Psoas muscle (tissue), 8 donors: ENCODE data around the gene GATD1. TPM values are rescaled to one million over a fixed set of nuclear protein-coding genes. Genes with fewer than 3 reads are reported as not detected.
A peak's percentile ranks its signal among the peaks of the same experiment; 100 is the strongest.

Source experiments
- ATAC-seq, 4 donors: fragments of 200-7000 bp; cut with Tn5 transposase; one replicate each; pipeline ENCODE4 v1.9.1; 2020; ENCODE audit warnings: moderate library complexity in 3 of 4, mild to moderate bottlenecking in 2 of 4
- DNase-seq, 2 donors: peaks; one replicate each; pipeline ENCODE4 v3.0.0-alpha.2; 2020
- H3K27ac ChIP-seq: fragments of 200-600 bp; one replicate; pipeline ENCODE4 v1.8.0; 2022
- H3K27me3 ChIP-seq, 3 donors: fragments of 200-600 bp in 1 of 3; one replicate each; pipeline versions ENCODE4 v1.6.1 to v1.8.0; 2013 to 2022; ENCODE audit warnings: low read length in 2 of 3, mild to moderate bottlenecking in 2 of 3, moderate library complexity in 1 of 3; ENCODE audit not compliant: insufficient read depth in 3 of 3
- H3K36me3 ChIP-seq, 2 donors: fragments of 200-600 bp in 1 of 2; one replicate each; pipeline versions ENCODE4 v1.6.1 to v1.8.0; 2013 to 2022; ENCODE audit warnings: low read depth in 1 of 2, mild to moderate bottlenecking in 1 of 2, moderate library complexity in 1 of 2; ENCODE audit not compliant: insufficient read depth in 1 of 2
- H3K4me1 ChIP-seq: fragments of 200-600 bp; one replicate; pipeline ENCODE4 v1.8.0; 2022
- H3K4me3 ChIP-seq: fragments of 200-600 bp; one replicate; pipeline ENCODE4 v1.8.0; 2022; ENCODE audit warnings: mild to moderate bottlenecking
- H3K9me3 ChIP-seq: fragments of 200-600 bp; one replicate; pipeline ENCODE4 v1.8.0; 2022
- CTCF ChIP-seq: fragments of 200-600 bp; IDR thresholded peaks from one replicate; pipeline ENCODE4 v1.8.0; 2022; ENCODE audit warnings: antibody characterized with exemption
- WGBS, 3 donors: extraction: QIAGEN DNeasy Blood & Tissue Kit; methylation state at CpG; one replicate each; pipeline versions ENCODE4 v1.1.6 to v1.1.7; 2013; 5-methylcytosine and 5-hydroxymethylcytosine counted together
- intact Hi-C, 2 donors: fragments of 100-400 bp; cut with DNase I; formaldehyde crosslinking; loops; one replicate each; pipeline versions ENCODE4 v1.11.0 to v1.14.2; 2022
- polyA plus RNA-seq, 3 donors: library from polyadenylated mRNA; stranded (reverse); fragments of 200-250 nt; gene quantifications; one replicate each; pipeline ENCODE4 v1.2.3, GENCODE V29; 2013
- total RNA-seq, 4 donors: library from RNA; stranded (reverse); fragmentation: NEBNext Ultra II Directional in 2 of 4; extraction: Animal tissue kit (Norgen Biotek cat#: 25700) in 2 of 4; gene quantifications; one replicate each; pipeline versions ENCODE4 v1.2.1 to v1.2.4, GENCODE V29; 2021 to 2023
- donor health status: healthy with polysubstance abuse.
- donor health status: DM: no; HTN: no; CAD: no; lungs with moderate emphysema.
- donor health status: Bipolar disorder and iron deficiency.
- donor health status: healthy.
- donor health status: DM: yes; HTN: yes; CAD: no.
- donor health status: DM: no; HTN: no; CAD: no.
- donor health status: DM: no; HTN: no; CAD: no.
- donor health status: DM: yes; HTN: yes; CAD: no.

The GATD1 gene
- total and polyA plus RNA-seq, 7 donors, result 11.0 to 32.6 (median 20.9) TPM

DNA sequence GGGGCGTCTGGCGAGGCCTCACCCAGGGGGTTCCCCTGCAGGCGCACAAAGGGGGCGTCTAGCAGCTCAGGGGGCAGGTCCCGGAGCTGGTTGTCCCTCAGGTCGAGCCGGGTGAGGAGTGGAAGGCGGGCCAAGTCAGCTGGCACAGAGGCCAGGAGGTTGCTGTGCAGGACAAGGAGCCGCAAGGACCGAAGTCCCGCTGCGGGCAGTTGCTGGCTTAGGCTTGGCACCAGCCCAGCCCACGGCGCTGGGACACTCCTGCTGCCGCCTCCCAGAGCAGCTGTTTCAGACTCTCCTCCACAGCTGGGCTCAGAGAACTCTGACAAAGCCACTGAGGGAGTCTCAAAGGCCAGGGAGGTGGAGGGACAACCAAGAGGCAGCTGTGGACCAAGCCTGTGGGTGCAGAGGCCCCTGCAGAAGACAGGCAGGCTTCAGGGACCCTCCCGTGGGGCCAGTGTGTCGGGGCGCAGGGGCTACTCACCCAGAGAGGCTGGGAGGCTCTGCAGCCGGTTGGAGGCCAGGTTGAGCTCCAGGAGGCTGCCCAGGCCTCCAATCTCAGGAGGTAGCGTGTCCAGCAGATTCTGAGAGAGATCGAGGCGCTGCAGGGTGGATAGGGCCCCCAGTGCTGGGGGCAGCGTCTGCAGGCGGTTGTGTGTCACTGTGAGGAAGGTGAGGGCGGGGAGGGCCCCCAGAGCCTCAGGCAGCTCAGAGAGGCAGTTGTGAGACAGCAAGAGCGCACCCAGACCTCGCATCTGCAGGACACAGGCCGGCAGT is 25.6 kb upstream of the GATD1 start:
- no peak overlapping the region for H3K4me3 ChIP-seq
- DNase-seq, result no peak
- intact Hi-C loops, result no loop called here
- H3K27ac ChIP-seq, result no peak overlapping the region
- WGBS, 3 donors, result 77 to 84% (median 82%) methylated on average over 28 of the region's 28 CpGs
- H3K27me3 ChIP-seq, result no peaks in the 10 kb centered on the region
- peaks cover 21% of the 10 kb centered on the region for H3K4me1 ChIP-seq
- no peaks in the 10 kb centered on the region for H3K9me3 ChIP-seq
- peaks cover 0 to 44% of the 10 kb centered on the region in 2 donors for H3K36me3 ChIP-seq
- ATAC-seq, result no peak
- TF ChIP-seq CTCF, result no peak

DNA sequence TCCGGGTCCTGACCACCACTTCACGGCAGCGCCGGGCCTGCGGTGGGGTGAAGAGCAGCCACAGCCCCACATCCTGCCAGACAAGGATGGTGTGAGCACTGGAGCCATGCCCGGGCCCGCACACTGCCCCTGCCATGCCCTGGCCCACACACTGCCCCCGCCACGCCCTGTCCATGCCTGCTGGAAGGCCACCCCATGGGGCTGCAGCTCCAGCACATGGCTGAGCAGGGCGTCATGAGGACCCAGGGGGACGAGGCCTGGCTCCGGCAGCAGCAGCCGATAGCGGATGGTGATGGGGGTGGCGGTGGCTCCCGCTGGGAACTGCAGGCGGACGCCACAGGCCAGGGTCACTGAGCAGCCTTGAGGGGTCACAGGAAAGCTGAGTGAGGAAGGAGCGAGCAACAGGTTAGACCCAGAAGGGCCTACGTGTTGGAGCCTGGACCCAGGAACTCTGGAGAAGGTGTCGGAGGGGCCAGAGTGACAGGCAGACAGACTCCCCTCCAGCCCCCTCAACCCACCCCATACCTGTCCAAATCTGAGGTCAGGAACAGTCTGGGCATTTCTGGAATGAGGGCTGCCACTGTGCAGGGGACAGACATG is 24.8 kb upstream of the GATD1 start:
- peaks cover 26% of the 10 kb centered on the region for H3K4me1 ChIP-seq
- H3K4me3 ChIP-seq, result no peak overlapping the region
- TF ChIP-seq CTCF, result no peak
- no peaks in the 10 kb centered on the region for H3K9me3 ChIP-seq
- no peak for DNase-seq
- intact Hi-C loops, result no loop called here
- ATAC-seq, result no peak
- peaks cover 0 to 44% of the 10 kb centered on the region in 2 donors for H3K36me3 ChIP-seq
- no peaks in the 10 kb centered on the region for H3K27me3 ChIP-seq
- no peak overlapping the region for H3K27ac ChIP-seq
- WGBS, 3 donors, result 96 to 98% (median 98%) methylated on average over 16 to 21 of the region's 21 CpGs

DNA sequence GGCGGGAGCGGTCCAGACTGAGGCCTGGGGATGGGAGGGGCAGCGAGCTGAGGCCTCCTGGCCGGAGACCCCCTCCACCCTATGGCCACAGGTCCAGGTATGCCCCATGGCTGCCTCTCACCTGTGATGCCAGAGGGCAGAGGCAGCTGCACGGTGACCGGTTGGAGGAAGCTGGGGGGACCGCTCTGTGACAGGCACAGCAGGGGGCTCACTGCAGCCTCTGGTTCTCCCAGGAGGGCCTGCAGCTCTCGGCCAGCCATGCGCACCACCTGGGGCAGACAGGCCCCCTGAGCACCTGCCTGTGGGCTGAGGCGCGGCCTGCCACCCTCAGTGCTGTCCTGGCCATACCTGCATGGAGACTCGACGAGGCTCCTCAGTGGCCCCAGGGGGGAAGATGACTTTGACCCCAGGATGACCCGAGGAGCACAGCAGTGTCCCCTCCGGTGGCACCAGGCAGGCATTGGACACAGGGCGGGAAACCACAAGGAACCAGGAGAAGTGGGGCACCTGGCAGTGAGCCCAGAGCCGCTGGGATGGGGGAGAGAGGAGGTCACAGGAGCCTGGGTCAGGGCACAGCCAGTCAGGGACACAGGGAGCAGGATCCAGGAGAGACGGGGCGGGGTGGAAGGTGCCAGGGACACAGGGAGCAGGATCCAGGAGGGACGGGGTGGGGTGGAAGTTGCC is 24.0 kb upstream of the GATD1 start:
- H3K27me3 ChIP-seq, result no peaks in the 10 kb centered on the region
- H3K9me3 ChIP-seq, result no peaks in the 10 kb centered on the region
- WGBS, 3 donors, result 88 to 92% (median 92%) methylated on average over 15 to 20 of the region's 20 CpGs
- DNase-seq (no peak), ATAC-seq (no peak)
- no peak for TF ChIP-seq CTCF
- H3K27ac ChIP-seq, result no peak overlapping the region
- intact Hi-C loops, result no loop called here
- H3K4me1 ChIP-seq, result peaks cover 35% of the 10 kb centered on the region
- H3K36me3 ChIP-seq, result peaks cover 0 to 44% of the 10 kb centered on the region in 2 donors
- H3K4me3 ChIP-seq, result no peak overlapping the region

GRCh38 chr11:800473-800872 is 23.2 kb upstream of the GATD1 start:
- Histone ChIP-seq H3K27me3 (peaks cover 0 to 1% (median 0%) of the 10 kb centered on the region in 3 donors), H3K27ac (no peak overlapping the region), H3K36me3 (peaks cover 0 to 44% of the 10 kb centered on the region in 2 donors), H3K4me3 (no peak overlapping the region), H3K9me3 (no peaks in the 10 kb centered on the region), H3K4me1 (peaks cover 36% of the 10 kb centered on the region)
- no peak for TF ChIP-seq CTCF
- 93 to 95% (median 94%) methylated on average over 24 to 30 of the region's 30 CpGs for WGBS, 3 donors
- DNase-seq, result peak in 1 of 2 donors; percentile 53
- ATAC-seq, result no peak
- intact Hi-C loops, result no loop called here
